ENCODE results near the gene MBOAT1.

GRCh38 chr6:20158676-20159075 lies 53.6 kb downstream of the MBOAT1 start:
- no peak for TF ChIP-seq POLR2A (IDR thresholded peaks at IDR 0.05)
- TF ChIP-seq, protein P1, sequence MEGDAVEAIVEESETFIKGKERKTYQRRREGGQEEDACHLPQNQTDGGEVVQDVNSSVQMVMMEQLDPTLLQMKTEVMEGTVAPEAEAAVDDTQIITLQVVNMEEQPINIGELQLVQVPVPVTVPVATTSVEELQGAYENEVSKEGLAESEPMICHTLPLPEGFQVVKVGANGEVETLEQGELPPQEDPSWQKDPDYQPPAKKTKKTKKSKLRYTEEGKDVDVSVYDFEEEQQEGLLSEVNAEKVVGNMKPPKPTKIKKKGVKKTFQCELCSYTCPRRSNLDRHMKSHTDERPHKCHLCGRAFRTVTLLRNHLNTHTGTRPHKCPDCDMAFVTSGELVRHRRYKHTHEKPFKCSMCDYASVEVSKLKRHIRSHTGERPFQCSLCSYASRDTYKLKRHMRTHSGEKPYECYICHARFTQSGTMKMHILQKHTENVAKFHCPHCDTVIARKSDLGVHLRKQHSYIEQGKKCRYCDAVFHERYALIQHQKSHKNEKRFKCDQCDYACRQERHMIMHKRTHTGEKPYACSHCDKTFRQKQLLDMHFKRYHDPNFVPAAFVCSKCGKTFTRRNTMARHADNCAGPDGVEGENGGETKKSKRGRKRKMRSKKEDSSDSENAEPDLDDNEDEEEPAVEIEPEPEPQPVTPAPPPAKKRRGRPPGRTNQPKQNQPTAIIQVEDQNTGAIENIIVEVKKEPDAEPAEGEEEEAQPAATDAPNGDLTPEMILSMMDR (IDR thresholded peaks at IDR 0.05 in 8 of 11, conservative IDR thresholded peaks at IDR 0.05 in 3 of 11) = no peak
